GM12891 (cell line): ENCODE results near the gene TPI1.

Source experiments
- PAX5 ChIP-seq: IDR thresholded peaks from 2 replicates; pipeline ENCODE4 v1.6.1; 2011; ENCODE audit warnings: low read length, moderate library complexity, mild to moderate bottlenecking; ENCODE audit not compliant: insufficient read depth, severe bottlenecking
- POLR2A ChIP-seq: IDR thresholded peaks from 2 replicates; pipeline ENCODE4 v1.6.1; 2011; ENCODE audit warnings: low read depth, low read length, control low read depth
- POLR2AphosphoS5 ChIP-seq: IDR thresholded peaks from 2 replicates; pipeline ENCODE4 v1.6.1; 2011; ENCODE audit warnings: low read depth, low read length, control low read depth
- POU2F2 ChIP-seq: IDR thresholded peaks from 2 replicates; pipeline ENCODE4 v1.6.1; 2011; ENCODE audit warnings: low read depth, mild to moderate bottlenecking, control low read depth, low read length, moderate library complexity
- SPI1 ChIP-seq: IDR thresholded peaks from 2 replicates; pipeline ENCODE4 v1.6.1; 2011; ENCODE audit warnings: low read depth, low read length, control low read depth
- TAF1 ChIP-seq: IDR thresholded peaks from 2 replicates; pipeline ENCODE4 v1.6.1; 2011; ENCODE audit warnings: low read depth, low read length, control low read depth

DNA sequence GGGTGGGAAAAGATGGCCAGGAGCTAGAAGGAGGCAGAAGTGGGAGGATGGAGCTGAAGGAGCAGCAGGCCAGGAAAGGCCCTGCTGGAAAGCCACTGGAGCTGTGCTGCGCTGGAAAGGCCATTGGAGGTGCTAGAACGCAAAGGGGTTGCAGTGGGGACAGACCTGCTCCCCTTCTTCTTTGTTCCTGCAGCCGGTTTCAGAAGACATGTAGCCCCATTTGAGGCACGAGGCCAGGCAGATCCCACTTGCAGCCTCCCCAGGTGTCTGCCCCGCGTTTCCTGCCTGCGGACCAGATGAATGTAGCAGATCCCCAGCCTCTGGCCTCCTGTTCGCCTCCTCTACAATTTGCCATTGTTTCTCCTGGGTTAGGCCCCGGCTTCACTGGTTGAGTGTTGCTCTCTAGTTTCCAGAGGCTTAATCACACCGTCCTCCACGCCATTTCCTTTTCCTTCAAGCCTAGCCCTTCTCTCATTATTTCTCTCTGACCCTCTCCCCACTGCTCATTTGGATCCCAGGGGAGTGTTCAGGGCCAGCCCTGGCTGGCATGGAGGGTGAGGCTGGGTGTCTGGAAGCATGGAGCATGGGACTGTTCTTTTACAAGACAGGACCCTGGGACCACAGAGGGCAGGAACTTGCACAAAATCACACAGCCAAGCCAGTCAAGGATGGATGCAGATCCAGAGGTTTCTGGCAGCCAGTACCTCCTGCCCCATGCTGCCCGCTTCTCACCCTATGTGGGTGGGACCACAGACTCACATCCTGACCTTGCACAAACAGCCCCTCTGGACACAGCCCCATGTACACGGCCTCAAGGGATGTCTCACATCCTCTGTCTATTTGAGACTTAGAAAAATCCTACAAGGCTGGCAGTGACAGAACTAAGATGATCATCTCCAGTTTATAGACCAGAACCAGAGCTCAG is 48.0 kb upstream of the TPI1 start:
- TF ChIP-seq POLR2A = no peak
- TF ChIP-seq TAF1 = no peak
- TF ChIP-seq SPI1 = no peak
- TF ChIP-seq POLR2AphosphoS5 = no peak
- TF ChIP-seq PAX5 = no peak
- no peak for TF ChIP-seq POU2F2
